NCI-H524 treated with DMSO at 0.1 percent for 48 hours (cell line): Measurements from ENCODE around the gene BPI.
"Not testable (repeated sequence)": the region's sequence is repeated elsewhere in the genome, so short reads cannot be mapped to it uniquely, and the experiment has no call there.

Experiments
- DNase-seq: peaks from one replicate; lab custom pipeline; 2025; lab: John Stamatoyannopoulos, UW

The BPI gene

DNA sequence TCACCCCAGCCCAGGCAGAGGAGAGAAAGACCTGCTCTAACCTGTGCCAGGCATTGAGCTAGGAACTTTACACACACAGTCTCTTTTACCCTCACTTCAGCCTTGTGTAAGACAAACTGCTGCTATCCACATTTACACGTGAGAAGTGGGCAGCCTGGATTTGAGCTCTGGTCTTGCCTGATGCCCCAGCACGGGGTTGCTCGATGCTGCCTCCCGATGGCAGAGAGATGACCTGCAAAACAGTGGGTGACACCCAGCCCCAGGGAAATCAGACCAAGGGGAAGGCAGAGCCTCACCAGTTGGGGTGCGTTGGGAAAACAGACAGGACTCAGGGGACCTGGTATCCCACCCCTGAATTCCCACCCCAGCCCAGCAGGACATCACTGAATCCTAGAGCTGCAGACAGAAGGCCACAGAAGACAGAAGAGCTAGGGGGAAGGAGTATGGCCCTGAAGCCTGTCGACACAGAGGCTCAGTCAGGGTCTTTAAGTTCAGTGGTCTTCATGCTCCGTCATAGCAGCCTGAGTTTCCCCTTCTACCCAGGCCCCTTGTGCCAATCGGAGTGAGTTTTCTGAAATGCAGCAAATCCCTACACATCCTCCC is 990 bp downstream of the BPI start:
- no peak for DNase-seq

DNA sequence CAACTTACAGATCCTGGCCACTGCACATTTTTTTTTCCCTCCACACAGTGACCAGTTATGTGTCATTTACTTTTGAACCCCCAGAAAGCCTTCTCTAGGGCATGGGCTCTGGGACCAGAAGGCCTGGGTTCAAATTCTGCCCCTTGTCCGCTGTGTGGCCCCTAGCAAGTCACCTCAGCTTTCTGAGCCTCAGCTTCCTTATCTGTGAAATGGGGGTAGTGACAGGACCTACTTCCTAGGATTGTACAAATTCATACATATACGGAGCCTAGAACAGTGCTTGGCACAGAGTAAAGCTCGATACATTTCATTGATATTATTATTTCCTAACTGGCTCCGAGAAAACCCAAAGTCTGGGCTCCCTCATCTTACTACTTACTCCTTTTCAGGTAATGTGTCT is 1.6 kb downstream of the BPI start:
- no peak for DNase-seq

DNA sequence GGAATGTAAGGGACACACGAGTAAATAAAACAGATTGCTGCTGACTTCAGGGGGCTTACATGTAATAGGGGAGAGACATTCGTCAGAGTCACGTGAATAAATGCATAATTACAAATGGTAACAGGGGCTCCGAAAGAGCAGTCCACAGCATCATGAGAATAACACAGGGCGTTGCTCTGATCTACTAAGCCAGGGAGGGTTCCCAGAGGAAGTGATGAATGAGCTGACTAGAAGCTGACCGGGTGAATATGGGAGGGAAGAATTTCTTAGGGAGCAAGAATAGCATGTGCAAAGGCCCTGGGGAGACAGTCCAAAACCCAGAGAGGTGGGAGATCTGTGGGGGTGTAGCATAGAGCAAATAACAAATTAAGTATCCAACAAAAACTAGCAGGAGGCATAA is 2.4 kb downstream of the BPI start:
- no peak for DNase-seq

DNA sequence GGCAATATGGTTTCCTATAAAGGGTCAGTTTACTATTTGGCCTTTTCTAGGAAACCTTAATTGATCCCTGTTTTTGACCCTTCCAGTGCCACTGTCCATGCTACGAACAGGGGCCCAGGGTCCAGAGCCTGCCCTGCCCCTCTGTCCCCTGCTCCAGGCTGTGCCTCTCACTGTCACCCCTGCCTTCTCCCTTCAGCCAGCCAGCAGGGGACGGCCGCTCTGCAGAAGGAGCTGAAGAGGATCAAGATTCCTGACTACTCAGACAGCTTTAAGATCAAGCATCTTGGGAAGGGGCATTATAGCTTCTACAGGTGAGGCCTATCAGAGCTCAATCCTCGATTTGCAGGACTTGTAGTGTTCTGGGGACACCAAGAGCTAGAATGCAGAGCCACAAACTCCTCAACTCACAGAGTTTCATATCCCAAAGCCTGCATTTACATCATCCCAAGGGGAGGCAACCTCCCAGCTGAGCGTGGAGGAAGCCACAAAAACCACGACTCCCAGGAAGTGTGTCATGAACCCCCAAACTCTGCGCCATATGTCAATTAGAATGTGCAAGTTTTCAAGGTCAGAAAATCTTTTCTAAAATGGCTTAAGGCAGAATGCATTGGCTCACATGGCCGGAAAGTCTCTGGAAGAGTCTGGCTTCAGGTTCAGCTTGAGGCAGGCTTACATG is 3.6 kb downstream of the BPI start:
- no peak for DNase-seq

DNA sequence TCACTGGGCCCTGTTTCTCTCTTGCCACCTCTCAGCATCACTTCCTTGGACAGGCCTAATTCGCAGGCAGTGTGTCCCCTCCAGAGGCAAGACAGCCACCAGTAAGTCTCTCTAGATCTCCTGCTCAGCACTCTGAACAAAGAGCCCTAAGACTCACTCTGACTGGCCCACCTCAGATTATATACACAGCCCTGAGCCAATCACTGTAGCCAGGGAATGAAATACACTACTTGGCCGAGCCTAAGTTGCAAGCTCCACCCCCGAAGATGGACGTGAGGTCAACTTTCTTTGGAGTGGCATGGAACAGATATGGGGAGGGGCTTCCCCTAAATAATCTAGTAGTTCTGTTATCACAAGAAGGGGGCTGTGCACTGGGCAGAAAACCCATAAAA is 4.1 kb downstream of the BPI start:
- no peak for DNase-seq

DNA sequence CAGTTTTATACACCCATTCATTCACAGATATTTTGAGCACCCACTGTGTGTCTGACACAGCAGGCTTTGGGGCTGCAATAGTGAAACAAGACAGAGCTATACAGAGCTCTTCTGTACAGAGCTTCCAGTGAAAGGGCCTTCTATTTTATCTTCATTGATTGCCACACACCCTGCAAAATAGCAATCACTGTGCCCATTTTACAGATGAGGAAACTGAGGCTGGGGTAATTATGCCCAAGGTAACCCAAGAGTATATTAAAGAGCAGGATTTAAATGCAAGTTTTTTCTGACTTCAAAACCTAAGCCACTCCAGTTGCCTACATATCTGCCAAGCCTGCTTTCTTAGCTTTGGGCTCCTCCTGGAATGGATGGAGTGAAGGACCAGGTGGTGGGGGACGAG is 4.5 kb downstream of the BPI start:
- DNase-seq, result no peak

DNA sequence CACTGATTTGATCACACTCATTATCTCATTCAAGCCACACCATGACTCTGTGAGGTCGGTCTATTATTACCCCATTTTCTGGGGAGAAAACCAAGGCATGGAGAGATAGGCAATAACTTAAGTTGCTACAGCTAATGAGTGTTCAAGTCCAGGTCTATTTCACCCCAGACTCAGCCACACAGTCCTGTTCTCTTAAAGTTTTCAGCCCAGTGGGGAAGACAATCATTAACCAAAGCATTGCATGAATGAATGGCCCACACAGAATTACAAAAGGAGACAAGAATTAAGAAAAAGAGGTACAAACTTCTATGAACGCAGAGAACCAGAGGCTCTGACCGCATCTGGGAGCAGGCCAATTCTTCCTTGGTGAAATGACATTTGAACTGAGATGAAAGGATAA is 7.1 kb downstream of the BPI start:
- DNase-seq, result no peak

DNA sequence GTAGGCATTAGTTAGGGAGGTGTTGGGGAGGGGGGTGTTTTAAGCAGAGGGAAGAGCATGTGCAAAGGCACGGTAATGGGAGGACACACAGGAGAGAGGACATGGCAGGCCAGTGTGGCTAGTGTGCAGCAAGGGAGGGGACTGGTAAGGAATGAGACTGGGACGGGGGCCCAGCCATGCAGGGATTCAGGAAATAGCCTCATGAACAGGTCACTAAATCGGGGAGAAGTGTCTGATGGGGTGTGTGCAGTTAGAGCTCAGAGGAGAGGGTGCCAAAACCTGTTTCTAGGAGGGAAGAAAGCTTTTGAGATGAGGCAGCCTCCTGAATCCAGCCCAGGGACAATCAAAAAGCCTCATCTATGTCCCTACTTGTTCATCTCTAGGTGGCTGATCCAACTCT is 7.5 kb downstream of the BPI start:
- no peak for DNase-seq

DNA sequence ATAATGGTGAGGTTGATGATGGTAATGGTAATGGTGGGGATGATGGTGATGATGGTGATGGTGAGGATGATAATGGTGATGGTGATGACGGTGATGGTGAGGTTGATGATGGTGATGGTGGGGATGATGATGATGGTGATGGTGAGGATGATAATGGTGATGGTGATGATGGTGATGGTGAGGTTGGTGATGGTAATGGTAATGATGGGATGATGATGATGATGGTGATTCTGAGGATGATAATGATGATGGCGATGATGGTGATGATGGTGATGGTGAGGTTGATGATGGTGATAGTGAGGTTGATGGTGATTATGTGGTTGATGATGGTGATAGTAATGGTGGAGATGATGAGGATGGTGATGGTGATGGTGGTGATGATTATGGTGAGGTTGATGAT is 9.7 kb downstream of the BPI start:
- DNase-seq, result no peak

DNA sequence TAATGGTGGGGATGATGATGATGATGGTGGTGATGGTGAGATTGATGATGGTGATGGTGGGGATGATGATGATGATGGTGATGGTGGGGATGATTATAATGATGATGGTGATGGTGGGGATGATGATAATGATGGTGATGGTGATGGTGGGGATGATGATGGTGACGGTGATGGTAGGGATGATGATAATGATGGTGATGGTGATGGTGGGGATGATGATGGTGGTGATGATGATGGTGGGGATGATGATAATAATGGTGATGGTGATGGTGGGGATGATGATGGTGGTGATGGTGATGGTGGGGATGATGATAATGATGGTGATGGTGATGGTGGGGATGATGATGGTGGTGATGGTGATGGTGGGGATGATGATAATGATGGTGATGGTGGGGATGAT is 10.4 kb downstream of the BPI start:
- not testable (repeated sequence) for DNase-seq

DNA sequence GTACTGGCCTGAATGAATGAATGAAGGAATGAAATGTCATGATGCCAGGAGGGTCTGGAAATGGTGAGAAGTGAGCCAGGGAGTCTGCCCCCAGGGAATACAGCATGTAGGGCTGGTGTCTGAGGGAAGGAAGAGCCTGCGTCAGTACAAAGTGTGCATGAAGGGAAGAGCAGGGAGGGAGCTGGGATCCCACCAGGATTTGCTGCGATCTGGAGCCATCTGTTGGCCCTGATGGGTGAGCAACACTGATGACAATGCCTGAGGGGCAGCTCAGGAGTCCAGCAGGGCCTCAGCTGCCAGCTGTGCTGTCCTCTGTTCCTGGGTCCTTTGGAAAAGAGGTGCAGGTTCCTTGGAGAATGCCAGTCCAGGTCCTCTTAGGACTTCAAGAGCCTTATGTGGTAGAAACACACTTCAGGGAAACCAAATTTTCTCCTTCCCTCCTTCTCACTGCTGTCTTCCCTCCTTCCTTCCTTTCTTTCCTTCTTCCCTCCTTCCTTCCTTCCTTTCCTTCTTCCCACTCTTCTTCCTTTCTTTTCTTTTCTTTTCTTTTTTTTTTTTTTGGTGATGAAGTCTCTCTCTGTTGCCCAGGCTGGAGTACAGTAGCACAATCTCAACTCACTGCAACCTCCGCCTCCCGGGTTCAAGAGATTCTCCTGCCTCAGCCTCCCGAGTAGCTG is 11.5 kb downstream of the BPI start:
- peak; percentile 57 for DNase-seq

DNA sequence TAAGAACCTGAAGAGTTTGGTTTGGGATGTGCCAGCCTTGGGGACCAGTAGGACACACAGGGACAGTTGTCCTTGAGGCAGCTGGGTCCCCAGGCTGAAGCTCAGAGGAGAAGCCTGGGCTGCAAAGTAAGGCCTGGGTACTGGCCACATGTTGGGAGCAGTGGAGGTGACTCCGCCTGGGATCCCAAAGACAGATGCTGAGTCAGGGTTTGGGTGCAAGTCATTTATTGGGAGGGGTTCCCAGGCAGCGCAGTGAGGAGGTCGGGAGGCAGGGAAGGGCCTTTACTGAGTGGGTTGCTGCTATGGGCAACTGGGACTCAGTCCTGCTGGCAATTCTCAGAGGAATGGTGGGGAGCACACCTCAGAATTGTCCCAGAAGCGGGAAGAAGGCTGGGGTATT is 12.4 kb downstream of the BPI start:
- DNase-seq, result no peak

DNA sequence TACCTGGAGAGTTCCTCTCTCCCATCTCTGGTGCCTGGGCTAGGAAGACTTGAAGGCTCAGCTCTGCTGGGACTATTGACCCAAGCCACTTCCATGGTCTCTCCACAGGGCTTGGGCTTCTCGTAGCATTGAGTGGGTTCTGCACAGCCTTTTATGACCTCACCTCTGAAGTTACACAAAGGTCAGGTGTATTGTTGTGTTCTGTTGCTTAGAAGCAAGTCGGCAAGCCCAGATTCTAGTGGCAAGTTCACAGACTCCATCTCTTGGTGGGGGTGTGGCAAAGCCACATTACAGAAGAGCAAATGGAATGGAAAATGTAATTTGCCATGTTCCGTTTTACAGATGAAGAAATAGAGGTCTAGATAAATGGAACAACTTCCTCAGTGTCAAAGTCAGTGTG is 13.5 kb downstream of the BPI start:
- DNase-seq, result no peak

DNA sequence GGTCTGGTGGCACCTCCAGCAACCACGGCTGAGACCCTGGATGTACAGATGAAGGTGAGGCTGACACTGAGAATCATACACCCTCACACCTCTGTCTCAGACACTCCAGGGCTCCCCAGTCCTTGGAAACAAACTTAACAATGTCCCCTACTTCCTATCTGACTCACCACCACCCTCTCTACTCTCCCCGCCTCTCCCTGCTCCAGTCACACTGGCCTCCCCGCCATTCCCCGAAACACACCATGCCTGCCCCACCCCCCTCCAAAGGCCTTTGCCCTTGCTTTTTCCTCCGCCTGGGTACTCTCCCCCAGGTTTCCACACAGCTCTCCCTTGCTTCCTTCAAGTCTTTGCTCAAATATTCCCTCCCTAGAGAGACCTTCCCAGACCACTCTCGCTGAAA is 16.3 kb downstream of the BPI start:
- no peak for DNase-seq

DNA sequence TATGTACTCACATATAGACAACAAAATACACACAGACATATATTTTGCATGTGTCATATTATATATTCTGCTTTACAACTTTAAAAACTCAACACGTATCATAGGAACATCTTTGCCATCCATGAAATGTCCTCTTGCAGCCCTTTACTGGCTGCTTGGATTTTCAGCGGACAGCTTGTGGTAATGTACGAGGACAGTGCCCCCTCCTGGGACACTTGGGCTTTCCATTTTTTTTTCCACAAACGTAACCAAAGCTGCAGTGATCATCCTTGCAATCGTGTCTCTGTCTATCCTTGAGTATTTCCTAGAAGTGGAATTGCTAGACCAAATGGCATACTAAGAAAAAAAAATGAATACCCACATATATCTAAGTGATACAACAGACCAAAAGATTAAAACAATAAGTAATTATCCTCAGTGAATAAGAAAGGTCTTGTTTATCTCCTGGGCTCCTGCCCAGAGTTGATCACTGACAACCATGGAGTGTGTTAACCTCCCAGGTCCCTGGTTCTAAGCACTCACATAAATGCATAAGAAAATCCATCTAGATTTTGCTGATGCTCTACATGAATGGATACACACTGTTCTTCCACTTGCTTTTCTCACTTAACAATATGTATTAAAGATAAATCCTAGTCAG is 18.1 kb downstream of the BPI start:
- no peak for DNase-seq

DNA sequence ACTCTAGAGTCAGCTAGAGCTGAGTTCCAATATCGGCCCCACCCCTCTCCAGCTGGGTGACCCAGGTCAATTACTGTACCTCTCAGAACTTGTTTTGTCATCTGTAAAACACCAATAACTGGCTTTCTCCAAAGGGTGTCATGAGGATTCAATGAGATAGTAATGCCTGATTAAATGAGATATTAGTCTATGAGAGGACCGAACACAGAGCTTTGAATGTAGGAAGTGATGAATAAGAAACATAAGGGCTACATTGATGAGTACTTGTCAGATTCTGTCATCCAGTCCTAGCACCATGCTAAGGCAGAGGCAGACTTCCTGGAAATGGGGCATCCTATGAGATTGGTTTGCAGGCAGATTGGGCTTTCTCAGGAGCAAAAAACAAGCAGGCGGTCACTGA is 20.2 kb downstream of the BPI start:
- DNase-seq, result no peak

DNA sequence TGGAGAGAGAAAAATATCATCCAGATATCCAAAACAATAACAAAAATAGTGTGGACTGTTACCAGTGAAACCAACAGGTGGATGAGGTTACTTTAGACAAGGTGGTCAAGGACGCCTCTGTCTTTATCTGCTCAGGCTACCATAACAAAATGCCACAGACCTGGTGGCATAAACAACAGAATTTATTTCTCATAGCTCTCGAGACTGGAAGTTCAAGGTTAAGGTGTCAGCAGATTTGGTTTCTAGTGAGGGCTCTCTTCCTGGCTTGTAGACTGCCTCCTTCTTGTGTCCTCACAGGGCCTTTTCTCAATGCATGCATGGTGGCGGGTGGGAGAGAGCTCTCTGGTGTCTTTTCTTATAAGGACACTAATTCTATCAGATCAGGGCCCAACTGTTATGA is 21.2 kb downstream of the BPI start:
- DNase-seq, result no peak

DNA sequence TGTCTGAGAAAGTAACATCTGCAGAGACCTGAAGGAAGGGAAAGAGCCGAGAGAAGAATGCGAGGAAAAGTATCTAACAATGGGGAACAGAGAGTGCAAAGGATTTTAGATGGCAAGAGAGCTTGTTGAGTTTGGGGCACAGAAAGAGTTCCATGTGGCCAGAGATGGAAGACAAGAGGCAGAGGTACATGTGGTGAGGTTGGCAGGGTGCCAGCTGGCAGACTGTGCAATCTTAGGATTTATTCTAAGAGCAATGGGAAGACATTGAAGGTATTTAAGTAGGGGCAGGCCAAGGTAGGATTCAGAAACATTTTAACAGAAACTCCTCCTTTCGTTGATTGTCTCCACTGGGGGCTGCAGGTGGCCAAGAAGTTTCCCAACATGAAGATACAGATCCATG is 21.9 kb downstream of the BPI start:
- no peak for DNase-seq

DNA sequence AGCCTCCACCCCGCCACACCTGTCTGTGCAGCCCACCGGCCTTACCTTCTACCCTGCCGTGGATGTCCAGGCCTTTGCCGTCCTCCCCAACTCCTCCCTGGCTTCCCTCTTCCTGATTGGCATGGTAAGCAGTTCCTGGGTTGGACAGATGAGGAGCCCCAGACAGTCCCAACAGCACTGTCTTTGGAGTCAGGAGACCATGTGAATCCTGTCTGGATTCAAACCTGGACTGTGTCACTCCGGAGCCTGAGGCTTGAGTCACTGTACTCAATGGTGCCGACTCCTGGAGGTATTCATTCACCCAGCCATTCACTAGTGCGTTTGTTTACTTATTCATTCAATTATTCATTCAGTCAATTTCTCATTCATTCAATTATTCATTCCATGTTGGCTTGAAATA is 22.4 kb downstream of the BPI start:
- no peak for DNase-seq

DNA sequence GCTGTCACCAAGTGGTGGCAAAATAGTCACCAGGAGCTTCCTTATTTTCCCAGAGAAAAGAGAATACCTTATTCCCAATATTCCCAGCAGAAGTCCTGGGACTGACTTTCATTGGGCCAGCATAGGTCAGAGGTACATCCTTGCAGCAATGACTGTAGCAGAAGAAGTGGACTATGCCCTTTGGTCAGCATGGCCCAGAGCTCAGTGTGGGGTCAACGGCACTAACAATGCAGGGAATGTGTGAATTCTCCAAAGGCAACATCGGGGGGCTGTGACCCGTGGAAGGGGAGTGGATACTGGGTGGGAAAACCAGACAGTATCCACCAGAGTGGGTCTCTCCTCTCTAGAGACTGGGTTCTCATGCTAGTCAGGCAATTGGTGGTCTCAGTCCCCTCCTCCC is 26.7 kb downstream of the BPI start:
- no peak for DNase-seq

DNA sequence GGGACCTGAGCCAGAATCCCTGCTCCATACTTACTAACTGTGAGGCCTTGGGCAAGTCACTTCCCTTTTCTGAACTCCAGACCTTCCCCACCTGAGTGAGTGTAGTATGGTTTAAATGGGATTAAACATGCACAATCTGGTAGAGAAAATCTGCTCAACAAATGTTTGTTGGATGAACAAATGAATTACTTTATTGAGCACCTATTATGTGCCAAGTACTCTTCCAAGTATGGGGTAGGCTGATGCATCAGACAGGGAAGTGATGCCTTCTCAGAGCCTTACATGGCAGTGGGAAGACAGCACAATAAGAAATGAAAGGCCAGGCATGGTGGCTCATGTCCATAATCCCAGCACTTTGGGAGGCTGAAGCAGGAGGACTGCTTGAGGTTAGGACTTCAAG is 27.3 kb downstream of the BPI start:
- no peak for DNase-seq

DNA sequence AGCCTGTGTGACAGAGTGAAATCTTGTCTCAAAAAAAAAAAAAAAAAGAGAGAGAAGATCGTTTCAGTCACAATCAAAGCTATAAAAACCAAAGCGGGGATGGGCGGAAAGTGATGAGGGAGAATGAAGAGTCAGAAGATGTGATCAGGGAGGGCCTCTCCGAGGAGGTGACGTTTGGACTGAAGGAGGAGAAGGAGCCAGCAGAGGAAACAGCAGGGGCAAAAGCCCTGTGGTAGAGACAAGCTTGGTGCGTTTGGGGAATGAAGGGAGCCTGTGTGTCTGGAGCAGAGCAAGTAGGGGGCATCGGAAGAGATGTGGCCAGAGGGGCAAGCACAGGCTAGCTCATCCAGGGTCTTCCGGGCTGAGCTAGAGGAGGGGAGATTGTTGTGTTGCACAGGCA is 27.9 kb downstream of the BPI start:
- DNase-seq, result no peak

DNA sequence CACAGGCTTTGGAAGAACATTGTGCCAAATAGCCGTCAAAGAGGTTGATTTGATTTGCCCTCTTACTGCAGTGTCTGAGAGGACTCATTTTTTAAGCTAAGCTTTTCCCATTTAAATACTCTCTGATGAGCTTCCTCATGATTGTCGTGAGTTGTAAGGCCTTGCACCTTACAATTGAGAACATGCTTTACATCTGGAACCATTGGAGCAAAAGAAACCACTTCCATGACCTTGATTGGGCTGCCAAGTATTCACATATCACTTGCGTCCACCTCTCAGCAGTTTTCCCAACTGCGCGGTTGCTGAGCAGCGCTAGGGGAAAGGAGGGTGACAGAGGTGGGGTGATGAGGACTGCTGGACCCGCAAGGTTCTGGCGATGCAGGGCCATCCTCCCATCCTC is 30.1 kb downstream of the BPI start:
- DNase-seq, result no peak
